Stimulated activated CD8-positive, alpha-beta memory T cell treated with anti-CD3 and anti-CD28 coated beads, Interleukin-7, amount 100 ng/mL, for 1 hour (primary cell): ENCODE results near the gene OR12D1.
"Not testable (repeated sequence)": the region's sequence is repeated elsewhere in the genome, so short reads cannot be mapped to it uniquely, and the experiment has no call there.

Source experiments
- DNase-seq, 2 donors: peaks; one replicate each; pipeline ENCODE4 v3.0.0-alpha.2; 2020; ENCODE audit warnings: low read depth in 2 of 2

The OR12D1 gene

DNA sequence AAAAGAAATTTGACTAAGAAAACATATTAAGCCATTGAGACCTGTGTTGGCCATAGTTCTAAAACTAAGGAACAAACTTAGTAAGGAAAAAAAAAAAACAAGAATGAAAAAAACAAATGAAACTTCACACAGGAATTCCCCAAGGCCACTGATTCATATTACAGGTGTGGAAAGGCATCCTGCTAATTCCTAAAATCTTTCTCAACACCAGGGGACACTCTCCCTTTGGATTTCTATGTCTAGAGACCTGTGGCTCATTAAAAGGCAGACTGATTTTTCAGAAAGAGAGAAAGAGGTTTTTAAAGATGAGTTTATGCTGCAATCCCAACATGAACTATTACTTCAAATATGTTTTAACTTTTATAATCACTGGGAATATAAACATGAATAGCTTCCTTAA, at the start of gene OR12D1:
OR12D1 (plus strand) TSS at position 341 of the 400 bp plus-strand sequence.
- no peak for DNase-seq

GRCh38 chr6:29368765-29369164, 46.0 kb upstream of the OR12D1 start, which contains the start of gene OR5V1:
OR5V1 (minus strand) TSS chr6:29368865; CDS start chr6:29356195, 12,670 bp downstream.
- DNase-seq: no peak

- no peak for DNase-seq
Observed at GRCh38 chr6:29375191-29375590, 39.5 kb upstream of the OR12D1 start, which contains the start of gene OR12D3. OR12D3 (minus strand) TSS chr6:29375291; CDS start chr6:29375287, 4 bp downstream.

- DNase-seq: no peak
Observed at GRCh38 chr6:29376003-29376402, 38.7 kb upstream of the OR12D1 start.

GRCh38 chr6:29388533-29388932, 26.2 kb upstream of the OR12D1 start:
- DNase-seq: no peak

DNA sequence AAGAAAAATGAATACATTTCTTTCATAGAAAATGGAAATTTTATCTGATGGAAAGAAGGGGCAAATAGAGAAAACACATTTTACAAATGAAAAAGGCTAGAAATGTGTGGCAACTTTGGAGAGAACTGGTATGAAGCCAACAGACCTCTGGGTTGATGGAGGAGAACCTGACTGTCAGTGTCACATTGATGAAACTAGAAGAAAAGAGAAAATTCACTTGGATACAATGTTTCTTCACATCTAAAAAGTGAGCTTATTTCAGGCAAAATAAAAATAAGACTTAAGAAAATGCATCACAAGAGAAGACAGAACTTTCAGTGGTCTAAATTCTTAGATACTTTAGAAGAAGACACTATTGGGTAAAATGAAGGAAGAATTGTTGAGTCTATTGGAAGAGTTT, 19.4 kb upstream of the OR12D1 start, which contains the start of gene OR12D2:
OR12D2 (plus strand) TSS at position 301 of the 400 bp plus-strand sequence. CDS start 1,069 bp downstream, outside the sequence.
- no peak for DNase-seq

- DNase-seq: no peak
Observed at GRCh38 chr6:29399525-29399924, 15.2 kb upstream of the OR12D1 start.

DNA sequence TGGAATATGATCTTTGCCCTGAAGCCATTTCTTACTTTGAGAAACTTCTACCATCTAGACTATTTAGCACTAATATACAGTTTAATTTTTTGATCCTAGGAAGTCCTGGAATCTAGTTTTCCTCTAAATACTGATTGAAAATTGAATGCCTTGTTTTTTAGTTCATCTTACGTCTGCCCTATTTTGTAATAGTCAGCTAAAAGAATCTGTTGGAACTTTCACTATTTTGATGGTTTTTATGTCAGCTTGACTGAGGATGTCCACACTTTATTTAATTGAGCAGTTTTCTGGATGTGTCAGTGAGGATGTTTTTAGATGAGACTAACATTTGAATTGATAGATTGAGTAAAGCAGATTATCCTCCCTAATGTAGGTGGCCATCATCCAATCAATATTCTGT, 10.9 kb upstream of the OR12D1 start:
- DNase-seq: no peak

DNA sequence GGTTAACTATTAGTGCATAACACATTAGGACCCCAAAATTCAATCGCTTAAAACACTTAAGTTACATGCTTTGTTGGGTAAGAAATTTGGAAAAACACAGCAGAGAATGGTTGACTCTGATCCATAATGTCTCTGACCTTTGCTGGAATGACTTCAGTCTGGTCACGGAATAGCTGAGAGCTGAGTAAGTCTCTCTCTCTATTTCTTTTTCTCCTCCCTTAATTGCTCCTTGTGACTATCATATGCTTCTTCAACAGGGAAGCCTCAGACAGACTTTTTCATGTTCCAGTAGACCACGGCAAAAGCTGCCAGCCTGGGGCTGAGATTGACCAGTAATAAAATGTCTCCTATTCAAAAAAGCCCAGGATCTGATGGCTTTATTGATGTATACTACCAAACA, 4.8 kb downstream of the OR12D1 start:
- DNase-seq: no peak

DNA sequence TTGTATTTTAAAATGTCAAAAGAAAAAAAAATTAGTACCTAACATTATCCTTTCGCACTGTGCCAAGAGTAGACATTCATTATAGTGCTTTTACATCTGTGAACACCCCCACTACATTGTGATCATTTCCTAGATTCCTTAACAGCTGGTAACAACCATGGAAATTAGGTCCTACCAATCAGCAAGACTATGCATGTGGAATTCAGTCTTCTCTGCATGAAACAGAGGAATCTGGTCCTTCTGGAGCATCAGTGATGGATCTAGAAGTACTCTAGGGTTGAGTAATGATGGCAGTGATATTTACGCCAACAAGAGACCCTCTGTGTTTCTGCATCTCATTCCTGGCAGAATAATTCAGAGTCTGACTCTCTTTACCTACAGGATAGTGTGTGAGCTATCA, 9.4 kb downstream of the OR12D1 start:
- no peak for DNase-seq

DNA sequence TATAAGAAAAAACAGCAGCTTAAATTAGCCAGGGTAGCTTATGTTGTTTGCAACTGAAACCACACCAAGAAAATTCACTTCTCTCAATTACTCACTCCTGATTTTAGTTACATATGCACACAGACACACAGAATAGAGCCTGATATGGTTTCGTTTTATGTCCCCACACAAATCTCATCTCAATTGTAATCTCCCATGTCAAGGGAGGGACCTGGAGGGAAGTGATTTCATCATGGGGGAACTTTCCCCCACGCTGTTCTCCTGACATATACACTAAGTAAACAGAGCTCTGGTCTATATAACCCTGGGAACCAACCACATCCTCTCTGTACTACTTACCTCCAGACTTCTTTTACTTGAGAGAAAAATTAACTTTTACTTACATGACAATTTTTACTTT, 9.8 kb downstream of the OR12D1 start:
- DNase-seq: no peak

- DNase-seq: no peak
Observed at GRCh38 chr6:29425075-29425474, 10.3 kb downstream of the OR12D1 start.

- DNase-seq: no peak
Observed at GRCh38 chr6:29426654-29427053, 11.9 kb downstream of the OR12D1 start.

DNA sequence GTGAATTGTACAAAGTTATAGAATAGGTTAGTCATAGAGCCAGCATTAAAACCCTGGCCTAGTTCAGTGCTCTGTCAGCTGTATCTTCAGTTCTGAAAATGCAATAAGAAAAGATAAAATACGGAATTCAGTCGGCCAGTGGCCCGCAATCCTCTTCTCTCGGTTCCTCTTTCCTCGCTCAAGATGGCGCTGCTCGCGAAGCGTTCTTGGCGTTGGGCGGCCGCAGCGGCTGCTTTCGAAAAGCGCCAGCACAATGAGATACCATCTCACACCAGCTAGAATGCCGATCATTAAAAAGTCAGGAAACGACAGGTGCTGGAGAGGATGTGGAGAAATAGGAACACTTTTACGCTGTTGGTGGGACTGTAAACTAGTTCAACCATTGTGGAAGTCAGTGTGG, 22.0 kb downstream of the OR12D1 start:
- DNase-seq: not testable (repeated sequence)

DNA sequence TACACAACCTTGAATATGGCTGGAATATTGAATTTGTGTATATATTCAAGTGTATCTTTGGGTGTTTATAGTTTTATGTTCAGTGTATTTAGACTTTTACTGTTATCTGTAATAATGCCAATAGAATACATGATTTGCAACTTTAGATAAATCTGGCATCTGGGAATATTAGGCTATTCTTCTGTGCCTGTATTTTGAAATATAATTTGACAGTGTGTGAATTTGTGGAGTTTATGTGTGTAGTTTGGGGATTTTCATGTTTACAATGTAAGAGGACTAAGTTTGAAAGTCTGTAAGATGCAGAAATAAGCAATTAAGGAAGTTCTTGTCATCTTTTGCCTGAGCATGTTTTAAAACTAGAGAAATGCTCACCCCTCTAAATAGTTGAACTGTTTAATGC, 24.3 kb downstream of the OR12D1 start, which contains the start of gene OR10C1:
OR10C1 (plus strand) TSS at position 301 of the 400 bp plus-strand sequence. CDS start 710 bp downstream, outside the sequence.
- DNase-seq: no peak

- DNase-seq: no peak
Observed at GRCh38 chr6:29442719-29443118, 28.0 kb downstream of the OR12D1 start.

- DNase-seq: not testable (repeated sequence)
Observed at GRCh38 chr6:29444031-29444430, 29.3 kb downstream of the OR12D1 start.

DNA sequence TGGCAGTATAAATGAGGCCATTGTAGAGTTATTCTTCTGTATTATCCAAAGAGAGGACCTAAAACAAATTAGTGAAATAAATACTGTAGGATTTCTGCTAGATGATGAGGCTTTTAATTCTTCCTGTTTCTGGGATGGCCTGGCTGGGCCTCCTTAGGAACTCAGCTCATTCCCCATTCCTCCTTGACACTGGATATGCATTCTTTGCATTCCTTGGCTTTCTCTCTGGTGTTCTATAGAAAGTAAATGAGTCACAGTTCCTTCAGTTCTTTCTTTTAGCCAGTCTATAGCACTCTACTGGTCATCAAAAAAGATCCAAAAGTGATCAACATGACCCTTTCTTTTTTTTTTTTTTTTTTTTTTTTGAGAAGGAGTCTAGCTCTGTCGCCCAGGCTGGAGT, 32.9 kb downstream of the OR12D1 start:
- DNase-seq: no peak

GRCh38 chr6:29451471-29452193, 36.9 kb downstream of the OR12D1 start:
- no peak for DNase-seq

GRCh38 chr6:29456971-29457370, 42.2 kb downstream of the OR12D1 start, which contains the start of the genes OR11A1 and OR2H1:
OR11A1 (minus strand) TSS chr6:29457071; CDS start chr6:29427641, 29,430 bp downstream.
OR2H1 (plus strand) TSS chr6:29457155; CDS start chr6:29461770, 4,615 bp downstream.
- no peak for DNase-seq

DNA sequence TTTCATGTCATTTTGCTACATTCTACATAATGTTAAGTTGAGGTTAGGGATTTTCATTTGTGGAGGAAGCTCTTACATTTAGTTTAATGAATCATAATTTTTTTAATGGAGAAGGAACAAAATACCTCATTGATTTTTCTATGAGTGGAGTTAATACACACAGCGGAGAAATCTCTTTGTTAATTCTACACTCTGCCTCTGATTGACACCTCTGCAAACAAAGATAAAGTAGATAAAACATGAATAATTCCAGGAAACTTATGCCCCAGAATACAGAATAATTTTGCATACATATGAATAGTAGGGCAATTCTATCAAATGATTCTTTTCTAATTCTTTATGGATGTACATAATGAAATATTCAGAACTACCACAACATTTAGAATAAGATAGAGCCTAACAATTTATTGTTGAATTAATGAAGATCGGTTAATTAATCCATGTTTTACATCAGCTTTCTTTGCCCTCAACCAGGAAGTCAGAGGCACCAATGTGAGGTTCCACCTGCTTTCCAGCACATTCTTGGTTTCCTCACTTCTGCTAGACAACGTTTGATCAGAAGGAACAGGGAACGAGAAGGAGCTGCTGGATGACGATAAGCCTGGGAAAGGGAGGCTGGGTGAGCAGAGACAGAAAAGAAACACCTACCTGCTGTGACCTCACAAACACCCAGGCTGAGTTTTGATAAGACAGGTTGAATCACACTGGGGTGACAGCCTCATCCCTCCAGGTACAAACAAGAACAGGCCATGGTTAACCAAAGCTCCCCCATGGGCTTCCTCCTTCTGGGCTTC, 46.5 kb downstream of the OR12D1 start:
- no peak for DNase-seq

DNA sequence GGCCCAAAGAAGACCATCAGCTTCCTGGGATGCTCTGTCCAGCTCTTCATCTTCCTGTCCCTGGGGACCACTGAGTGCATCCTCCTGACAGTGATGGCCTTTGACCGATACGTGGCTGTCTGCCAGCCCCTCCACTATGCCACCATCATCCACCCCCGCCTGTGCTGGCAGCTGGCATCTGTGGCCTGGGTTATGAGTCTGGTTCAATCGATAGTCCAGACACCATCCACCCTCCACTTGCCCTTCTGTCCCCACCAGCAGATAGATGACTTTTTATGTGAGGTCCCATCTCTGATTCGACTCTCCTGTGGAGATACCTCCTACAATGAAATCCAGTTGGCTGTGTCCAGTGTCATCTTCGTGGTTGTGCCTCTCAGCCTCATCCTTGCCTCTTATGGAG, 47.3 kb downstream of the OR12D1 start:
- no peak for DNase-seq
